ENCODE data around the gene CATSPER3. TPM values are rescaled to one million over a fixed set of nuclear protein-coding genes. Genes with fewer than 3 reads are reported as not detected.

Gene CATSPER3
- total and polyA plus RNA-seq, 2 of the 13 experiments (the other 11 are each of a cell fraction or from before 2014, with no cell fraction given), result 0.33 to 0.37 TPM

DNA sequence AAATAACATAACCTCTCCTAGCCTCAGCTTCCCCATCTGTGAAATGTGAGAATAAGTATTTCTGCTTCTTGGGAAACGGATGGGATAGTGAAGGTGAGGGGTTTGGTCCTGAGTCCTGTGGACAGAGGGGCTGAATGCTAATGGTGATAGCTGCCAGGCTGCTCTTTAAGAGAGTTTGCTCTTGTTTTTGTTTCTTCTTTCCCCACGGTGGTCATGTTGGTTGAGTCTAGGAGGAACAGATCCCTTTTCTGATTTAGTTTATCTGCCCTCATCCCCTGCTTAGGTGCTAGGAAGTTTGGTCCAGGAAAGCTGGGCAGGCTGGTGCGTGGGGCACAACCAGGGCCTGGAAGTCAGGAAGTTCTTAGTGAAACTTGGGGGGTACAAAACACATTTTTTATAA is 74.0 kb downstream of the CATSPER3 start (continued):
- TF ChIP-seq, protein P1, sequence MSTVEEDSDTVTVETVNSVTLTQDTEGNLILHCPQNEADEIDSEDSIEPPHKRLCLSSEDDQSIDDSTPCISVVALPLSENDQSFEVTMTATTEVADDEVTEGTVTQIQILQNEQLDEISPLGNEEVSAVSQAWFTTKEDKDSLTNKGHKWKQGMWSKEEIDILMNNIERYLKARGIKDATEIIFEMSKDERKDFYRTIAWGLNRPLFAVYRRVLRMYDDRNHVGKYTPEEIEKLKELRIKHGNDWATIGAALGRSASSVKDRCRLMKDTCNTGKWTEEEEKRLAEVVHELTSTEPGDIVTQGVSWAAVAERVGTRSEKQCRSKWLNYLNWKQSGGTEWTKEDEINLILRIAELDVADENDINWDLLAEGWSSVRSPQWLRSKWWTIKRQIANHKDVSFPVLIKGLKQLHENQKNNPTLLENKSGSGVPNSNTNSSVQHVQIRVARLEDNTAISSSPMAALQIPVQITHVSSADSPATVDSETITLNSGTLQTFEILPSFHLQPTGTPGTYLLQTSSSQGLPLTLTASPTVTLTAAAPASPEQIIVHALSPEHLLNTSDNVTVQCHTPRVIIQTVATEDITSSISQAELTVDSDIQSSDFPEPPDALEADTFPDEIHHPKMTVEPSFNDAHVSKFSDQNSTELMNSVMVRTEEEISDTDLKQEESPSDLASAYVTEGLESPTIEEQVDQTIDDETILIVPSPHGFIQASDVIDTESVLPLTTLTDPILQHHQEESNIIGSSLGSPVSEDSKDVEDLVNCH (CRISPR knock-in tag; IDR thresholded peaks at IDR 0.05), result no peak
- TF ChIP-seq, protein P2, sequence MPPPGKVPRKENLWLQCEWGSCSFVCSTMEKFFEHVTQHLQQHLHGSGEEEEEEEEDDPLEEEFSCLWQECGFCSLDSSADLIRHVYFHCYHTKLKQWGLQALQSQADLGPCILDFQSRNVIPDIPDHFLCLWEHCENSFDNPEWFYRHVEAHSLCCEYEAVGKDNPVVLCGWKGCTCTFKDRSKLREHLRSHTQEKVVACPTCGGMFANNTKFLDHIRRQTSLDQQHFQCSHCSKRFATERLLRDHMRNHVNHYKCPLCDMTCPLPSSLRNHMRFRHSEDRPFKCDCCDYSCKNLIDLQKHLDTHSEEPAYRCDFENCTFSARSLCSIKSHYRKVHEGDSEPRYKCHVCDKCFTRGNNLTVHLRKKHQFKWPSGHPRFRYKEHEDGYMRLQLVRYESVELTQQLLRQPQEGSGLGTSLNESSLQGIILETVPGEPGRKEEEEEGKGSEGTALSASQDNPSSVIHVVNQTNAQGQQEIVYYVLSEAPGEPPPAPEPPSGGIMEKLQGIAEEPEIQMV (CRISPR knock-in tag; IDR thresholded peaks at IDR 0.05; ENCODE audit: low read depth), result no peak
- TF ChIP-seq KMT2A (CRISPR knock-in tag; IDR thresholded peaks at IDR 0.05) (no peak), JUND (CRISPR knock-in tag; IDR thresholded peaks at IDR 0.05) (no peak), ZSCAN20 (CRISPR knock-in tag; IDR thresholded peaks at IDR 0.05; ENCODE audit: borderline replicate concordance) (no peak)
- TF ChIP-seq, protein P3, sequence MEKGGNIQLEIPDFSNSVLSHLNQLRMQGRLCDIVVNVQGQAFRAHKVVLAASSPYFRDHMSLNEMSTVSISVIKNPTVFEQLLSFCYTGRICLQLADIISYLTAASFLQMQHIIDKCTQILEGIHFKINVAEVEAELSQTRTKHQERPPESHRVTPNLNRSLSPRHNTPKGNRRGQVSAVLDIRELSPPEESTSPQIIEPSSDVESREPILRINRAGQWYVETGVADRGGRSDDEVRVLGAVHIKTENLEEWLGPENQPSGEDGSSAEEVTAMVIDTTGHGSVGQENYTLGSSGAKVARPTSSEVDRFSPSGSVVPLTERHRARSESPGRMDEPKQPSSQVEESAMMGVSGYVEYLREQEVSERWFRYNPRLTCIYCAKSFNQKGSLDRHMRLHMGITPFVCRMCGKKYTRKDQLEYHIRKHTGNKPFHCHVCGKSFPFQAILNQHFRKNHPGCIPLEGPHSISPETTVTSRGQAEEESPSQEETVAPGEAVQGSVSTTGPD (CRISPR knock-in tag; IDR thresholded peaks at IDR 0.05), result no peak

DNA sequence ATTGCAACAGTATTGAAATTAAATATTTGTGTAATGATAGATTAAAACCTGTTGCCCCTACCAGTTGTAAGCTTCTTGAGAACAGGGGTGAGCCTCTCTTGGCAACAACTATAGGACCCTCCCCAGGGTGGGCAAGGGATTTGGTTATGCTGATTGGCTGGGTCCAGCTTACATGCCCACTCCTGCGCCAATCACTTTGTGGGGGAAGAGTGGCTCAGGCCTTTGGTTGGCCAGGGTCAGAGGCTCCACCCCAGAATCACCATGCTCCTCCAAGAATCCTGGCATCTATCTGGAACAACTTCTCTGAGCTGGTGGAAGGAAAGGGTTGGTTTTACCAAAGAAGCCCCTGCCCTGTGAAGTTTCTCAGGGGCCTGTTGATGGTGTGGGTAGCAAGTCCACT is 74.9 kb downstream of the CATSPER3 start:
- no peak overlapping the region for H2AFZ ChIP-seq (ENCODE audit: low read length)
- FAIRE-seq (no peak), ATAC-seq (no peak), DNase-seq (ENCODE audit: low spot score) (no peak)
- 0 out of 2 replicates have a peak, but pooled peaks cover 5% of the 10 kb centered on the region for H3K4me1 ChIP-seq (ENCODE audit: insufficient read depth, low read length)
- H3K9me3 ChIP-seq (ENCODE audit: low read length), result no peaks in the 10 kb centered on the region
- H3K79me2 ChIP-seq (ENCODE audit: insufficient read depth, low read length), result no peaks in the 10 kb centered on the region
- H3K27ac ChIP-seq (ENCODE audit: extremely low read length, insufficient read depth, low read length), result no peak overlapping the region
- CTCF ChIA-PET (ENCODE audit: low intra/inter-chr PET ratio, low total read pairs), result no interaction called here
- no TSS peak for BruUV-seq (replicated peaks)
- POLR2A ChIA-PET, result no interaction called here
- no peak overlapping the region for H3K4me2 ChIP-seq (ENCODE audit: low read depth, low read length)
- no peaks in the 10 kb centered on the region for H3K36me3 ChIP-seq (replicated peaks in 1 of 2; ENCODE audit: control insufficient read depth in 1 of 2, insufficient read depth in 2 of 2, low read length in 2 of 2)
- no peak overlapping the region for H3K9ac ChIP-seq (ENCODE audit: insufficient read depth, low read depth, low read length)
- no peaks in the 10 kb centered on the region for H4K20me1 ChIP-seq (ENCODE audit: insufficient read depth, low read length)
- no peak overlapping the region for H3K4me3 ChIP-seq (replicated peaks in 1 of 3; ENCODE audit: insufficient read depth in 1 of 3, low read depth in 2 of 3, low read length in 3 of 3)
- intact Hi-C loops (cut with micrococcal nuclease; ENCODE audit: unreplicated experiment), result no loop called here
- no peaks in the 10 kb centered on the region for H3K27me3 ChIP-seq (ENCODE audit: control insufficient read depth in 1 of 2, insufficient read depth in 2 of 2, low read length in 2 of 2)
- 100% methylated on average over 1 of the region's 1 CpG for WGBS (ENCODE audit: low lambda C conversion rate)
- in situ Hi-C loops (cut with HindIII; ENCODE audit: extremely low pct_ligation_motif_present, low pct_unique_long_range_greater_than_20kb), result no loop called here
- no peak for TF ChIP-seq ATM (IDR thresholded peaks at IDR 0.05; ENCODE audit: borderline replicate concordance)
- no peak for TF ChIP-seq MBD4 (IDR thresholded peaks at IDR 0.05; ENCODE audit: borderline replicate concordance, low read length)
- TF ChIP-seq, protein P4, sequence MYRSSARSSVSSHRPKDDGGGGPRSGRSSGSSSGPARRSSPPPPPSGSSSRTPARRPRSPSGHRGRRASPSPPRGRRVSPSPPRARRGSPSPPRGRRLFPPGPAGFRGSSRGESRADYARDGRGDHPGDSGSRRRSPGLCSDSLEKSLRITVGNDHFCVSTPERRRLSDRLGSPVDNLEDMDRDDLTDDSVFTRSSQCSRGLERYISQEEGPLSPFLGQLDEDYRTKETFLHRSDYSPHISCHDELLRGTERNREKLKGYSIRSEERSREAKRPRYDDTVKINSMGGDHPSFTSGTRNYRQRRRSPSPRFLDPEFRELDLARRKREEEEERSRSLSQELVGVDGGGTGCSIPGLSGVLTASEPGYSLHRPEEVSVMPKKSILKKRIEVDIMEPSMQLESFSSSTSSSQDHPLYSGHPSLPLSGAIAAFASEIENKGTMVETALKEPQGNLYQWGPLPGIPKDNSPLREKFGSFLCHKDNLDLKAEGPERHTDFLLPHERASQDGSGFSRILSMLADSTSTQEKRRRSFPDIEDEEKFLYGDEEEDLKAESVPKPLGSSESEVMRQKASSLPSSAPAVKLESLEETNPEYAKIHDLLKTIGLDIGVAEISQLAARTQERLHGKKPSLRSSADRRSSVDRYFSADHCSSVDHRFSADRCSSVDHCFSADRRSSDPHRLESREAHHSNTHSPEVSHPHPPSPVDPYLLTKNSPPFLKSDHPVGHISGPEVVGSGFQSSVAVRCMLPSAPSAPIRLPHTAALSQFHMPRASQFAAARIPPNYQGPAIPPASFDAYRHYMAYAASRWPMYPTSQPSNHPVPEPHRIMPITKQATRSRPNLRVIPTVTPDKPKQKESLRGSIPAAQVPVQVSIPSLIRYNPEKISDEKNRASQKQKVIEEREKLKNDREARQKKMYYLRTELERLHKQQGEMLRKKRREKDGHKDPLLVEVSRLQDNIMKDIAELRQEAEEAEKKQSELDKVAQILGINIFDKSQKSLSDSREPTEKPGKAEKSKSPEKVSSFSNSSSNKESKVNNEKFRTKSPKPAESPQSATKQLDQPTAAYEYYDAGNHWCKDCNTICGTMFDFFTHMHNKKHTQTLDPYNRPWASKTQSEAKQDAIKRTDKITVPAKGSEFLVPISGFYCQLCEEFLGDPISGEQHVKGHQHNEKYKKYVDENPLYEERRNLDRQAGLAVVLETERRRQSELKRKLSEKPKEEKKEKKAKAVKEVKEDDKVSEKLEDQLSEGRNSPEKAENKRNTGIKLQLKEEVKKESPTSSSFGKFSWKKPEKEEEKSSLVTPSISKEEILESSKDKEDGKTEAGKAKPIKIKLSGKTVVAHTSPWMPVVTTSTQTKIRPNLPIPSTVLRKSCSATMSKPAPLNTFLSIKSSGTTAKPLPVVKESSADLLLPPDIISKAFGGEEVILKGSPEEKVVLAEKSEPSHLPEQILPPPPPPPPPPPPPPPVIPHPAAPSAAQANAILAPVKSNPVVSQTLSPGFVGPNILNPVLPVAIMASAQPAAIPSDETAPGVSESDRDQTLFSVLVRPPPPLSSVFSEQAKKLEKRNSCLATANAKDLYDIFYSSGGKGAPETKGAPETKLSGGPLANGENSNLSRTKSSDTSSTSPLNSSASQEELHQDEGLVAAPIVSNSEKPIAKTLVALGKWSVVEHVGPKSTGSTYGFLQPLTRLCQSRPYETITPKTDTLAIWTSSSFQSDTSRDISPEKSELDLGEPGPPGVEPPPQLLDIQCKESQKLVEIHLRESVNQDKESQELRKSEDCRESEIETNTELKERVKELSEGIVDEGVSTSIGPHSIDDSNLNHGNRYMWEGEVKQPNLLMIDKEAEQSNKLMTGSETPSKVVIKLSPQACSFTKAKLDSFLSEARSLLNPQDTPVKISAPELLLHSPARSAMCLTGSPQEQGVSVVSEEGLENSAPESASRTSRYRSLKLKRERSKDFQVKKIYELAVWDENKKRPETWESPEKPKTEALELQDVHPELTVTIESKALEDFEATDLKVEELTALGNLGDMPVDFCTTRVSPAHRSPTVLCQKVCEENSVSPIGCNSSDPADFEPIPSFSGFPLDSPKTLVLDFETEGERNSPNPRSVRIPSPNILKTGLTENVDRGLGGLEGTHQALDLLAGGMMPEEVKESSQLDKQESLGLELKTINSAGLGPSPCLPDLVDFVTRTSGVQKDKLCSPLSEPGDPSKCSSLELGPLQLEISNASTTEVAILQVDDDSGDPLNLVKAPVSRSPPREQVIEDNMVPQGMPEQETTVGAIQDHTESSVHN (CRISPR knock-in tag; IDR thresholded peaks at IDR 0.05), result no peak
- TF ChIP-seq TBL1XR1 (IDR thresholded peaks at IDR 0.05; ENCODE audit: borderline replicate concordance, low read length, partially characterized antibody), result no peak
